Skeletal muscle satellite cell (primary cell): Measurements from ENCODE around the gene SYT1.

ENCODE experiments used
- H3K27me3 ChIP-seq: 2 replicates; pipeline ENCODE4 v1.7.0; 2013; ENCODE audit warnings: low read length; ENCODE audit not compliant: control insufficient read depth, insufficient read depth
- H3K36me3 ChIP-seq: 2 replicates; pipeline ENCODE4 v1.7.0; 2013; ENCODE audit warnings: mild to moderate bottlenecking, control low read depth, low read length; ENCODE audit not compliant: insufficient read depth
- H3K4me1 ChIP-seq: 2 replicates; pipeline ENCODE4 v1.7.0; 2013; ENCODE audit warnings: low read length; ENCODE audit not compliant: control insufficient read depth, insufficient read depth
- H3K4me2 ChIP-seq: 2 replicates; pipeline ENCODE4 v1.7.0; 2013; ENCODE audit warnings: mild to moderate bottlenecking, low read length
- H3K4me3 ChIP-seq: 2 replicates; pipeline ENCODE4 v1.7.0; 2013; ENCODE audit warnings: low read length
- H3K9ac ChIP-seq: 2 replicates; pipeline ENCODE4 v1.7.0; 2013; ENCODE audit warnings: mild to moderate bottlenecking, low read depth, low read length, moderate library complexity
- H3K9me3 ChIP-seq: replicated peaks from 2 replicates; pipeline ENCODE4 v1.7.0; 2013; ENCODE audit warnings: mild to moderate bottlenecking, control low read depth, low read length

Gene SYT1

DNA sequence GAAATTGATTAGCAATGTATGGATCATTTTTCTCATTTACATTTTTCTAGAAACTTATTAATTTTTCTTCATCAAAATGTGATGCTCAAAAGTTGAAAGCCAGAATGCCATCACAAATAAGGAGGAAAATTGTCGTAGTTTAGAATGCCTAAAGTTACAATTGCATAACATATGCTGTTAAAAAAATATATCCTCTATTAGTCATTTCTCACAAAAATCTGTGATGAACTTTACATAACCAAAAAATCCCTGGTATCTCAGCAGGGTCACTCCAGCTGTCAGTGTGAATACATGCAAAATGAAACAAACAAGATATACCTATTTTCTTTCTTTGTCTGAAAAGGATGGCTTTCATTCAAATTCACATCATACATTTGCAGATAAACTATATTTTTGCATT lies 467.3 kb downstream of the SYT1 start:
- Histone ChIP-seq H3K36me3 (no peaks in the 10 kb centered on the region), H3K27me3 (no peaks in the 10 kb centered on the region), H3K4me1 (peaks cover 18% of the 10 kb centered on the region), H3K9me3 (no peaks in the 10 kb centered on the region), H3K4me2 (peak overlapping the region; percentile 33), H3K9ac (no peak overlapping the region), H3K4me3 (no peak overlapping the region)

DNA sequence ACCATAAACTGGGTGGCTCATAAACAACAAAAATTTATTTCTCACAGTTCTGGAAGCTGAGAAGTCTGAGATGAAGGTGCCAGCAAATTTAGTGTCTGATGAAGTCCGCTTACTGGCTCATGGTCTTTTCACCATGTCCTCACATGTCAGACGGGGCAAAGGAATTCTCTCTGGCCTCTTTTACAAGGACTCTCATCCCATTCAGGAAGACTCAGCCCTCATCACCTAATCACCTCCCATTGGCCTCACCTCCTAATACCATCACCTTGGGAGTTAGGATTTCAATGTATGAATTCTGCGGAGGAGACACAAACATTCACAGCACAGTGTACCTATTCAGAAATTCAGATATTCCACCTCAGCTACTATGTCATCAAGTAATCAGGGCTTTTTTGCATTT lies 468.6 kb downstream of the SYT1 start:
- no peaks in the 10 kb centered on the region for H3K36me3 ChIP-seq
- H3K4me3 ChIP-seq: no peak overlapping the region
- no peaks in the 10 kb centered on the region for H3K9me3 ChIP-seq
- H3K4me1 ChIP-seq: peaks cover 12% of the 10 kb centered on the region
- no peak overlapping the region for H3K4me2 ChIP-seq
- H3K9ac ChIP-seq: no peak overlapping the region
- H3K27me3 ChIP-seq: no peaks in the 10 kb centered on the region

DNA sequence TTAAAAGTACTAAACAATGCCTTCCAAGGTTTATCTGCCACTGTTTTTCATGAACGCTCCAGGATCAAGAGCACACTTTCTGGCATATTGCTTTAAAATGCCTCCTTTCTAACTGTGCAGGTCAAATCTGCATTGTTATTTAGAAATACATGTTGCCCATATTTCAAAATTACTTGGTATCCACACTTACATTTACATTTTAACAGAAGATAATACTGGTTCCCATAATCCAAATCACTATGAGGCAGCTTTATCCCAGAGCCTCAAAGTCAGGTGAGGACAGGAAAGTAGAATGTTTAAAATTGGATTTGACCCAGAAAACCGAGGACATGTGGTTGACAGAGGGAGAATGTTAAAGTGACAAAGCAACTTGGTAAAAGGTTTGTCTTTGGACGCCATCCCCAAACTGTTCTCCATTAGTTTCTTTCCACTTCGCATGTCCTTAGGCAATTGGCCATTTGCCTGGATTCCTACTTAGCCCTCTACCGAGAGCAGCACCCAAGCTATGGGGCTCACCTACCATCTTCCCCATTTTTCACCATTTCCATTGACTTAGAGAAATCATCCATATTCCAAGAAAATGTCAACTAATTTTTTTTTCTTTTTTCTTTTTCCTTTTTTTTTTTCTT lies 473.2 kb downstream of the SYT1 start:
- Histone ChIP-seq H3K4me3 (no peak overlapping the region), H3K4me1 (no peaks in the 10 kb centered on the region), H3K9me3 (no peaks in the 10 kb centered on the region), H3K36me3 (no peaks in the 10 kb centered on the region), H3K27me3 (no peaks in the 10 kb centered on the region), H3K4me2 (no peak overlapping the region), H3K9ac (no peak overlapping the region)

DNA sequence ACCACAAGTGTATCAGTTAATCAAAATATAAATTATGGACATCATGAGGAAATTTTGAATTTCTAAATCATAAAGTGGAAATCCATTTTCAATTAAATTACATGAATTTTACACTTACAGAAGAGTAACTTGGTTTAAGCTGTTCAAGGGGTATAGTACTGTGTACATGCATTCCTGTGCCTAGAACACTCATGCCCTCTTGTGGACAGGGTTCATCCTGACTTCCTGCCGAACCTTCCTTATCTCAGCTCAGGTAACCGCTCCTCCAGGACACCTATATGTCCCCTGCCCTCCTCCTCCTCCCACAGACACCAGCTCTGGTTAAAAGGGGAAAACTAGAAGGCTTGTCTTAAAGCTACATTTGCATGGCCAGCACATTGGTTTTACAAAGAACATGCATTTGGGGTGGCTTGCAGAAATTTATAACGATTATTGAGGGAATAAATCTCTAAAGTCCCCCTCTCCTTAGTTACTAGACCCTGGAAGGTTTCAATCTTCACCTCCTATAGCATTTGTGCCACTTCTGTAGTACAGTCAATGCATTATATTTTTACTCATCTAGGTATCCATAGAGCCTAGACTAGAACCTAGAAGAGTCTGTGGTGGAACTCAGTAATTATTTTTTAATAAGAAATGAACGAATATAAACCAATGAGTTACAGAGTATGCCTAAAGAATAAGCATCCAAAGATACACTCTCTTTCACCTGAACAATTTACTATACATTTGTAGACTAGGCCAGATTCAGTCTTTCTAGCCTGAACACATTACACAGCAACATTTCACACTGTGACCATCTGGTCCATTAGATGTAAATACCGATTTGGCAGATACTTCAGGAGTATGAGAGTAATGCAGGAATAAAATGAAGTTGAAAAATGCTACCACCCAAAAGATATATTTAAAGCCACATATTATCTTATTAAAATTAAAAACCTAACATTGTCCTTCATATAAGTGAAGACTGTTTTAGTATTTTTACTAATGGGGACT lies 480.6 kb downstream of the SYT1 start:
- no peaks in the 10 kb centered on the region for H3K27me3 ChIP-seq
- no peaks in the 10 kb centered on the region for H3K9me3 ChIP-seq

DNA sequence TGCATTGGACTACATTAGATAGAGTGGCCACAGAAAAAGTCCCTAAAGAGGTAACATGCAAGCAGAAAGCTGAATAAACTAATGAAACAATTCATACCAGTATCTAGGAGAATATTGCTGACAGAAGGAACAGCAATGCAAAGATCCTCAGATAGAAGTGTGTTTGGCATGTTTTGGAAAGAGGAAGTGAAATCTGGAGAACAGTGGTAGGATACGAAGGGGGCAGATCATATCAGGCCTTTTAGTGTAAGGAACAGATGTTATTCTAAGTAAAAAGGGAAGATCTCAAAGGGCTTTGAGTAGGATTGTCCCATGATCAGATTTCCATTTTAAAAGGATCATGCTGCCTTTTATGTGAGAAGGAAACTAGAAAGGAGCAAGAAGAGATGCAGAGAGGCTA lies 483.3 kb downstream of the SYT1 start:
- H3K9ac ChIP-seq: no peak overlapping the region
- H3K4me2 ChIP-seq: no peak overlapping the region
- no peak overlapping the region for H3K4me3 ChIP-seq

More for the DNA sequence above, 480.6 kb downstream of the SYT1 start:
- Histone ChIP-seq H3K9ac (no peak overlapping the region), H3K36me3 (no peaks in the 10 kb centered on the region), H3K4me3 (no peak overlapping the region), H3K4me1 (no peaks in the 10 kb centered on the region), H3K4me2 (no peak overlapping the region)

DNA sequence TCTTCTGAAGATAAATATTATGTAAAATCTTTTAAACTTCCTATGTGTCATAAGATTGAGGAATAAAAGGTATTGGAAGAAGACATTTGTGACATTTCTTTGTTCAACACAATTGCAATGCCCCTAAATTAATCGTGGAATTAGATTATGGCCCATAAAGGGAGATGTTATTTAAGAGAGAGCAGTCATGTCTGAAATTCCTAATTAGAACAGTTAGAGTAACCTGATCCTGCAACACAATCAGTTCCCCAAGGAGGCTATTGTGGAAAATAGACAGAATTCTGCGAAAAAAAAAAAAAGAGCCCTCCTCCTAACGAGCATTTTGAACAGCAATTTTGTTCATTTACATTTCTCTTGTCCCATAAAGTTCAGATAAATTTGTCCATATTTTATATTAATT lies 486.7 kb downstream of the SYT1 start:
- no peak overlapping the region for H3K9ac ChIP-seq
- no peaks in the 10 kb centered on the region for H3K36me3 ChIP-seq
- no peaks in the 10 kb centered on the region for H3K27me3 ChIP-seq
- no peaks in the 10 kb centered on the region for H3K4me1 ChIP-seq
- no peaks in the 10 kb centered on the region for H3K9me3 ChIP-seq
- H3K4me3 ChIP-seq: no peak overlapping the region
- H3K4me2 ChIP-seq: no peak overlapping the region

More for the DNA sequence above, 483.3 kb downstream of the SYT1 start:
- Histone ChIP-seq H3K9me3 (no peaks in the 10 kb centered on the region), H3K4me1 (no peaks in the 10 kb centered on the region), H3K27me3 (no peaks in the 10 kb centered on the region), H3K36me3 (no peaks in the 10 kb centered on the region)

DNA sequence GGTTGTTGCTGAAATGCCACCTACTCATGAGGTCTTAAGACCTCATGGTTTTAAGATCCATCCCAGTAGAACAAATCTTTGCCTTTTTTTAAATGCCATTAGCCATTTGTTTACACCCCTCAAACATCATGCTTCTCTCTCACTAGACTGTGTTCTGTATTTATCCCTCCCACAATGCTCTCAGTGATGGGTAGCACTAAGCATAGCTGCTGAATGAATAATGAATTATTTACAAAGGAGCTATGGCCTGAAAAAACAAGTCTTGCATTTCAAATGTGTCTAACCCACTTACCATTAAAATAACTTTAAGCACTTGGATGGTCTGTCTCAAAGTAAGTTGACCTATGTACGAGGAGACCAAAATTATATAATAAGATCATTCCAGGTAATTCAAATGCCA lies 491.6 kb downstream of the SYT1 start:
- Histone ChIP-seq H3K4me2 (no peak overlapping the region), H3K4me3 (no peak overlapping the region), H3K9me3 (no peaks in the 10 kb centered on the region), H3K36me3 (no peaks in the 10 kb centered on the region), H3K27me3 (no peaks in the 10 kb centered on the region), H3K9ac (no peak overlapping the region), H3K4me1 (no peaks in the 10 kb centered on the region)

DNA sequence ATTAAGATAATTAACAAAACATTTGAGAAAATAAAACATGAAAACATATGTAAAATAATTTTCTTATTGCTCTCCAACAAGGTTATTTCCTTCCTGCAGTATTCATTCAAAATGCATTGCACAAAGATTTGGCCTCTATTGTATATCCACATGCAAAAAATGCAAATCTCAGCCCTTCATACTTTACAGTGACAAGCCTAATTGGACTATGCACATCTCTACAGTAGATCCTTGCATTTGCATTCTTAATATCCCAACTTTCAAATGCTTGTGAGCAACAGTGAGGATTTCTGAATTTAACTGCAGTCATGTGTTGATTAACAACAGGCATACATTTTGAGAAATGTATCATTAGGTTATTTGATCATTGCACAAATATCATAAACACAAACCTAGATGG lies 492.5 kb downstream of the SYT1 start:
- H3K36me3 ChIP-seq: no peaks in the 10 kb centered on the region
- H3K4me3 ChIP-seq: no peak overlapping the region
- H3K9me3 ChIP-seq: no peaks in the 10 kb centered on the region
- no peaks in the 10 kb centered on the region for H3K27me3 ChIP-seq
- no peaks in the 10 kb centered on the region for H3K4me1 ChIP-seq
- no peak overlapping the region for H3K4me2 ChIP-seq
- H3K9ac ChIP-seq: no peak overlapping the region

DNA sequence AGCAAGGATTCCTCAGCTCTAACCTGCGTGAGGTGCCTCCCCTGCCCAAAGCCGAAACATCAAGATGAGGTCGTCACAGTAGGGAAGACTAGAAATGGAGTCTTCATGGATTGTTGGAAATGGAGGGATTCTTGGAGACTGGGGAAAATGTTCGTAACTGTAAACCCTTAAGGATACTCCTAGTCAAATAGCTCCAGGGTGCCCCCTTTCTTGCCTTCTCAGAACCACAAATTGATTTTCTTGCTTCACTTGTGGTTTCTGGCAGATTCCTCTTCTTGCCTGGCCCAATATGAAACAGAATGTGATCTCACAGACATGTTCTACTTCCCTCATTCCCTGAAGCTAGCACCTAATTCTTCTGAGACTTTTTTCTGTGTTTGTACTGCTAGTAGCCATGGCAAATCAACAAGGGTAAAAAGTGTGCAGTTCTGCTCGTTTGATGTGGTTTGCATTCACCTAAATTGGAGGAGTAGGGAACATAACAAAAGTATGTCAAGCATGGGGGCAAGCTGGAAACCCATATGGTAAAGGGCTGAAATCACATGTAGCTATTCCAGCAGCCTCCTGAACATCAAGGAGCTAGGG lies 494.2 kb downstream of the SYT1 start:
- no peak overlapping the region for H3K9ac ChIP-seq
- H3K4me2 ChIP-seq: no peak overlapping the region
- no peaks in the 10 kb centered on the region for H3K9me3 ChIP-seq
- H3K4me1 ChIP-seq: no peaks in the 10 kb centered on the region
- no peaks in the 10 kb centered on the region for H3K27me3 ChIP-seq
- H3K4me3 ChIP-seq: no peak overlapping the region
- no peaks in the 10 kb centered on the region for H3K36me3 ChIP-seq

DNA sequence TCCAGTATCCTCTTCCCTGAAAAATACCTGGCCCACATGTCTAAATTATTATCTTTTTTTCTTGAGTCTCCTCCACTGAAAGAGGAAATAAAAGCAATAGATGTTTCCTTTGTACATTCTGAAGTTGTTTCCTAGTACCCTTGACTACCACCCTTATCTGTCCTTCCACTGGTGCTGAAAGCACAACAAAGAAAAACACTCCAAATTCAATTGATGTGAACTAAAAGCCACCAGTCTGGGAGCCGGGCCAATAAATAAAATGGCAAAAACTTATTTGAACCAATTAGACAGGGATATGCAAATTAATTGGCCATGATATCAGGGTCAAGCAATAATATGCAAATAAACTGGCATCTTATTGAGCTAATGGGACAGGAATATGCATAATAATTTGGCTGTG lies 495.7 kb downstream of the SYT1 start:
- Histone ChIP-seq H3K9ac (no peak overlapping the region), H3K36me3 (no peaks in the 10 kb centered on the region), H3K4me3 (no peak overlapping the region), H3K27me3 (no peaks in the 10 kb centered on the region), H3K4me1 (no peaks in the 10 kb centered on the region), H3K4me2 (no peak overlapping the region), H3K9me3 (no peaks in the 10 kb centered on the region)

DNA sequence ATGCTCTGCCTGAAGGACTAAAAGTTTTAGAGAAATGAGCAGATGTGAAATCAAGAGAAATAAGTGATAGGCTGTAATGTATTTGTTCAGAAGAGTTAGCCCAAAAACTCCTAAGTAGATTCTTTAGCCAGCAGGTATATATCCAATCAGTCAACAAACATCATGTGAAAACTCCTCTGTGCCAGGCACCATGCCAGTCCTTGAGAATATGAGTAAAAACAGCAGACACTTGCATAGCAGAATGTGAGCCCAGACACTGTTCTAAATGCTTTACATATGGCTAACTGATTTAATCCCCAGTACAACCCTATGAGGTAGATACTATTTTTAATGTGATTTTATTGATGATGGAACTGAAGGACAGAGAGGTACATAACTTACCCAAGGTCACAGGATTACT lies 496.4 kb downstream of the SYT1 start:
- Histone ChIP-seq H3K4me3 (no peak overlapping the region), H3K9ac (no peak overlapping the region), H3K9me3 (no peaks in the 10 kb centered on the region), H3K36me3 (no peaks in the 10 kb centered on the region), H3K27me3 (no peaks in the 10 kb centered on the region), H3K4me1 (no peaks in the 10 kb centered on the region), H3K4me2 (no peak overlapping the region)
